SK-N-SH treated with all-trans-retinoic acid at 6 μM for 48 hours (cell line): ENCODE data around the gene DPP10.

ENCODE experiments used
- BACH2 ChIP-seq: fragments of 250-450 bp; sonication (Bioruptor Pico); IDR thresholded peaks from 2 replicates; pipeline ENCODE4 v1.9.0; 2021; ENCODE audit warnings: mild to moderate bottlenecking, borderline replicate concordance
- RARB ChIP-seq: fragments of 250-450 bp; sonication (Bioruptor Pico); IDR thresholded peaks from 2 replicates; pipeline ENCODE4 v1.8.0; 2021; ENCODE audit warnings: mild to moderate bottlenecking, moderate library complexity
- ZFP3 ChIP-seq: fragments of 250-450 bp; sonication (Bioruptor Pico); IDR thresholded peaks from 2 replicates; pipeline ENCODE4 v1.5.0; 2020; ENCODE audit warnings: mild to moderate bottlenecking, moderate library complexity
- TF ChIP-seq, protein P1 (sequence below): fragments of 250-450 bp; sonication (Bioruptor Pico); IDR thresholded peaks from 2 replicates; pipeline ENCODE4 v1.8.0; 2020; ENCODE audit warnings: mild to moderate bottlenecking, moderate library complexity, borderline replicate concordance

- TF ChIP-seq, protein P1, sequence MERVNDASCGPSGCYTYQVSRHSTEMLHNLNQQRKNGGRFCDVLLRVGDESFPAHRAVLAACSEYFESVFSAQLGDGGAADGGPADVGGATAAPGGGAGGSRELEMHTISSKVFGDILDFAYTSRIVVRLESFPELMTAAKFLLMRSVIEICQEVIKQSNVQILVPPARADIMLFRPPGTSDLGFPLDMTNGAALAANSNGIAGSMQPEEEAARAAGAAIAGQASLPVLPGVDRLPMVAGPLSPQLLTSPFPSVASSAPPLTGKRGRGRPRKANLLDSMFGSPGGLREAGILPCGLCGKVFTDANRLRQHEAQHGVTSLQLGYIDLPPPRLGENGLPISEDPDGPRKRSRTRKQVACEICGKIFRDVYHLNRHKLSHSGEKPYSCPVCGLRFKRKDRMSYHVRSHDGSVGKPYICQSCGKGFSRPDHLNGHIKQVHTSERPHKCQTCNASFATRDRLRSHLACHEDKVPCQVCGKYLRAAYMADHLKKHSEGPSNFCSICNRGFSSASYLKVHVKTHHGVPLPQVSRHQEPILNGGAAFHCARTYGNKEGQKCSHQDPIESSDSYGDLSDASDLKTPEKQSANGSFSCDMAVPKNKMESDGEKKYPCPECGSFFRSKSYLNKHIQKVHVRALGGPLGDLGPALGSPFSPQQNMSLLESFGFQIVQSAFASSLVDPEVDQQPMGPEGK (CRISPR knock-in tag) = no peak
- TF ChIP-seq RARB (CRISPR knock-in tag) (no peak), BACH2 (CRISPR knock-in tag) (no peak), ZFP3 (CRISPR knock-in tag) (no peak)
Measured at GRCh38 chr2:115757286-115757685, 1314.8 kb downstream of the DPP10 start.
